Daoy (cell line): ENCODE measurements around the gene ENTPD6. TPM values are rescaled to one million over a fixed set of nuclear protein-coding genes. Genes with fewer than 3 reads are reported as not detected.

Source experiments
- DNase-seq: peaks from one replicate; pipeline ENCODE4 v3.0.0-alpha.2; 2015; ENCODE audit warnings: low read depth
- total RNA-seq: library from RNA; depleted of rRNA; stranded (reverse); fragments of >200 nt; shearing (Covaris generic); gene quantifications from 2 replicates; pipeline ENCODE4 v1.2.3, GENCODE V29; 2014

The ENTPD6 gene
- total RNA-seq, 1 experiment from 2014 or later: 28.9 TPM

DNA sequence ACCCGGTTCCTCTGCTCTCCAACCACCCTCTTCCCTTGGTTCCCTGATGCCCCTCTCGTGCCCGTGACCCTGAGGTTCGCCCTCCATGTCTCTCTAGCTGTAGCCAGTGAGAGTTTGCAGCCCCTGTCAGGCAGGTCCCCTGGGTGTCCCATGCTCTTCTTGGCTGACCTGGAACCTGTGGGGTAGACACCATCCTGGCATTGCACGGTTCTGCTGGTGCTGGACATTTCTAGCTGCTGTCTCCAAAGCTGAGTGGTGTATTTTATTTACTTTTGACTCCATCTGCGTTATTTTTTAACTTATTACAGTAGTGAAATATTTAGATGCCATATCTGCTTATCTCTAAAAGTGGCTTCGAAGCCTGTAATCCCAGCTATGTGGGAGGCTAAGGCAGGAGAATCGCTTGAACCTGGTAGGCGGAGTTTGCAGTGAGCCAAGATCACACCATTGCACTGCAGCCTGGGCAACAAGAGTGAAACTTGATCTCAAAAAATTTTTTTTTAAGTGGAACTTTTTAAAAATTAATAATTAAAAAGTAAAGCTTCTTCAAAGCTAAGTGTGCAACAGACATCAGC is 12.5 kb downstream of the ENTPD6 start:
- DNase-seq: no peak

DNA sequence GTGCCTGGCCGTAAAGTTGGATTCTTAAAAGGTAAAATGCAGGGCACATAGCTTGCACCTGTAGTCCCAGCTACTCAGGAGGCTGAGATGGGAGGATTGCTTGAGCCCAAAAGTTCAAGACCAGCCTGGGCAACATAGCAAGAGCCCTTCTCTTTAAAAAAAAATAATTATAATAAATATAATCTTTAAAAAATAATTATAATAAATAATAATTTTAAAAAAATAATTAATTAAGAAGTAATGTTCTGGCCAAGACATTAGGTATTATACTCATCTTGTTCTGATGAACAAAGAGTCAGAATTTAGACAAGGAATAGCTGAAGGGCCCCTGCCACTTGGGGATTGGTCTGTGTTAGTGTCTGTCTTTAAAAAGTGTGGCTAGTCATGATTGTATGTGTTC is 13.9 kb downstream of the ENTPD6 start:
- no peak for DNase-seq

DNA sequence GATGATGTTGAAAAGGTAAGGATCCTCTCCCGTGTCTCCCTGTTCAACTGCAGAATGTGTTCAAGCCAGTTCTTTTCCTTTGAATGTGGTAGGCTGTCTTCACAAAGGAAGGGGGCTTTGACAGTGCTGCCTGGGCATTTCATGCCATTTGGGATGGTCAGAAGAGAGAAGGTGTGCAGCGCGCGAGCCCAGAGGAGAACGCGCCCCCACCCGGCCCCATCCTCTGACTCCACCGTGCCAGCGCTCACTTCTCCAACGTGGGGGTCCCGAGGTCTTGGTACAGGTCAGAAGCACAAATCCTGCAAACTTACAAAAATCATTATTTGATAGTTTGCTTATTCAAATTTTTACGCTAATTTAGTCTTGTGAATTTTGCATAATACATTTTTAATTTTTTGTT is 14.4 kb downstream of the ENTPD6 start:
- no peak for DNase-seq

DNA sequence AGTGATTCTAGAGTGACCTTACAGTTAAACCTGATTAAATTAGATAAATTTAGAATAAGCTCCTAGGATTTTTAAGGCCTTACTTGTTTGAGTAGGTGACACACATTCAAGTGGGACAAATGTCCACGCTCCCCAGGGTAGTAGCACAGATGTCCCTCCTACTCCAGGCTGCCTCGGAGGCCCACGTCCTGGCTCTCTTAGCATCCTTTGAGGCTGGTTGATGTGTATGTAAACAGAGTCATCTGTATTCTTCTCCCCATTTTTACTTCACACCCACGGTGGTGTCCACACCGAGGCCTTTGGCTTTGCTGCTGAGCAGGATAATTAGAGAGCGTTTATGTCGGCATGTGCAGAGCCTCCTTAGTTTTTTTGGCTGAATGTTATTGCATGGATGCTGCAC is 15.8 kb downstream of the ENTPD6 start:
- DNase-seq: no peak

DNA sequence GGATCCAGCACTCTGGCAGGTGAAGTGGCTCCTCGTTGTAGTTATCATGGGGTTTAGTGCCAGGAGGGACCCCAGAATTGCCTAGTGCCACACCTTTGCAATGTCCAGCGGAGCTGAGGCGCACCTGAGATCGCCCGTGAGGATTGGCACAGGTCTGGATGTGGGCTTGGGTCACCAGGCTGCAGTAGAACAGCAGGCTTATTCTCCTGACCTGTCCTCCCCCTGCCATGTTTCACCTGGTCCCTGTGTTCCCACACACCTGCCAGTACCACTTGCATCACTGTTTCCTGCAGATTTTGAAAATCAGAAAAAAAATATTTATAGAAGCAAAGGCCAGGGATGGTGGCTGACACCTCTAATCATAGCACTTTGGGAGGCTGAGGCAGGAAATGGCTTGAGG is 16.7 kb downstream of the ENTPD6 start:
- no peak for DNase-seq

DNA sequence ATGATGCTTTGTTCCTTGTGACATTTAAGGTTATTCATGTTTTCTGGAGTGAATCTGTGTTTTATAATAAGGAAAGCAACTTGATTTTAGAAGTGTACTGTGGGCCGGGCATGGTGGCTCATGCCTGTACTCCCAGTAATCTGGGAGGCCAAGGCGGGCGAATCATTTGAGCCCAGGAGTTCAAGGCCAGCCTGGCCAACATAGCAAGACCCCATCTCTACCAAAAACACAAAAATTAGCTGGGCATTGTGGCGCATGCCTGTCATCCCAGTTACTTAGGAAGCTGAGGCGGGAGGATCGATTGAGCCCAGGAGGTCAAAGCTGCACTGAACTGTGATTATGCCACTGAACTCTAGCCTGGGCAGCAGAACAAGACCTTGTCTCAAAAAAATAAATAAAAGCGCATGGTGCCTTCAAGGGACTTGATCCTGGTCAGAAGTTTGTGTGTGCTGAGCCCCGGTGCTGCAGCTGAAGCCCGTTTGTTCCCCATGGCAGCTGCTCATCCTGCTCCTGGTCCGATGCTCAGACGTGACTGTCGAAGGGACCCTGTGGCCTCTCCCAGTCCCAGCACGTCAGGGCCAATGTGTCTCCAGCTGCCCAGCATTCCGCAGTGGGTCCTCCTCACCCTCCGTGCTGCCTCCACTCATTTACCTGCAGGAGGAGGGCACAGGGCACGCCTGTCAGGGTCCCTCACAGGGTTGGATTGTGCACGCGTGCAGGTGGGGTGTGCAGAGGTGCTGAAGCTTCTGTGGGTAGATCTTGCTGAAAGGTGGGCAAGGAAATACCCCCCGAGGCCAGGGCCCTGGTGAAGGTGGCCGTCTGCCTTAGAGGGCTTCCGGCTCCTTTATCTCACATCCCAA is 18.3 kb downstream of the ENTPD6 start:
- no peak for DNase-seq

DNA sequence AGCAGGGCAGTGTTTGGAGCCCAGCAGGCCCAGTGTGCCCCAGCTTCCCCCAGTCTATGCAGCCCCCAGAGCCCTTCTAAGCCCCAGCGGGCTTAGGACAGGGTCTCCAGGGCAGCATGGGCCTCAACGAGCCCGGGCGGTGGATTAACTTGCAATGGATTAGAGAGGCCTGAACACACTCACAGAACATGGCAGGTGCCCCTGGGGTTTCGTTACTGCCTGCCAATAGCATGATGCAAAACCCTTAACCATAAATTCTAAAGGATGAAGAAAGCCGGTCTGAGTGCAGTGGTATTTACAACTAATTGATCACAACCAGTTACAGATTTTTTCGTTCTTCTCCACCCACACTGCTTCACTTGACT is 18.9 kb downstream of the ENTPD6 start:
- no peak for DNase-seq

DNA sequence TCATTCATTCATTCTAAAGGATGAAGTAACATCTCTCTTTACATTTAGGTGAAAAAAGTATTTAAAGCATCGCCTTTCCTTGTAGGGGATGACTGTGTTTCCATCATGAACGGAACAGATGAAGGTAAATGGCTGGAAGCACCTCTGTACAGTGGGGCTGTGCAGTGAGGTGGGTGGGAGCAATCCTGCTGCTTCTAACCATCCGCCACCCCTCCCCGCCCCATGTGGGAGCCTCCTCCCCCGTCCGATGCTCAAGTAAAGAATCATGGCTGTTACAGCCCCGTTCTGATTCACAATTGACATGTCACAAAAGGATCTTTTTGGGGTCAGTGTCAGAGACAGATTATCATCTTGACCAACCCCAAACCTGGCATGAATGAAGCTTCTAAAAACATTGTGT is 19.3 kb downstream of the ENTPD6 start:
- no peak for DNase-seq

DNA sequence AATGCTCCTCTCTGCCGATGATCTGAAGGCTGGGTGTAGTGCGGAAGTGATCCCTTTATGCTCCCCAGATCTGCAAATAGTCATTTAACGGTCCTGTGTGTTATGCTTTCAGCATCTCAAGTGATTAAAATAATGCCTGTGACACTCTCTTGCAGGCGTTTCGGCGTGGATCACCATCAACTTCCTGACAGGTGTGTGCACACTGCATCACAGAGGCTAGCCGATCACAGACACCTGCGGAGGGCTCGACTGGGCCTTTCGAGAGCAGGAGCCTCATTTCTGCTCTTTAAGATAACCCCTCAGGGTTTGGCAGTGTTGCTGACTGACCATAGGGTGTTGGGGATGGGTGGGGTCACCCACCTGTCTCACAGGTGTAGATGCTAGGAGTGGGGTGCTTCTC is 20.0 kb downstream of the ENTPD6 start:
- DNase-seq: no peak

DNA sequence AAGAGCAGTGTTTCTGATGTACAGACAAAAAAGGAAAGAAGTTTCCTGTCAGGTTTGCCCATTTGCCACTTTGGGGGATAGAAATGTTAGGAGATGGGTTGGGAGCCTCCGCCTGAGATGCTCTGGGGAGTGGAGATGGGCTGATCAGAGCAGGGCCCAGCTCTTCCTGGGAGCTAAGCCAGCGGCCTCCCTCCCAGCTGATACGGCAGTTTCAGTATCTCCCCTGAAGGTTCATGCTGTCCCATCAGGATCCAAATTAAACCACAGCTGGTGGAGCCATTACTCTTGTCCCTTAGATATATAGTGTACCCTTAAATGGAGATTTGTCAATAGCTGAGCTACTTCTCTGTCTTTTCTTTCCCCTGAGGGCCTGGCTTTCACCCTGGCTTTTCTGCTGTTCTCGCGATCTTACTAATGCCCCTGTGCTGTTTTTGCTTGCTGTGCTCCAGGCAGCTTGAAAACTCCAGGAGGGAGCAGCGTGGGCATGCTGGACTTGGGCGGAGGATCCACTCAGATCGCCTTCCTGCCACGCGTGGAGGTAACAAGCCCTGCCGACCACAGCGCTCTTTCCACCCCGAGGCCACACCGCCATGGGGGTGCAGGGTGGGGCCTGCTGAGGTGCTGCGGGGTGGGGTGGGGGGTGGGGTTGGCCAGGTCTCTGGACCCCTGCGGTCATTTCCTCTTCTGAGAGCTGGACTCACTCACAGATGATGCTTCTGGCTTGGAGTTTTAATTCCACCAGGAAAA is 20.9 kb downstream of the ENTPD6 start:
- no peak for DNase-seq

DNA sequence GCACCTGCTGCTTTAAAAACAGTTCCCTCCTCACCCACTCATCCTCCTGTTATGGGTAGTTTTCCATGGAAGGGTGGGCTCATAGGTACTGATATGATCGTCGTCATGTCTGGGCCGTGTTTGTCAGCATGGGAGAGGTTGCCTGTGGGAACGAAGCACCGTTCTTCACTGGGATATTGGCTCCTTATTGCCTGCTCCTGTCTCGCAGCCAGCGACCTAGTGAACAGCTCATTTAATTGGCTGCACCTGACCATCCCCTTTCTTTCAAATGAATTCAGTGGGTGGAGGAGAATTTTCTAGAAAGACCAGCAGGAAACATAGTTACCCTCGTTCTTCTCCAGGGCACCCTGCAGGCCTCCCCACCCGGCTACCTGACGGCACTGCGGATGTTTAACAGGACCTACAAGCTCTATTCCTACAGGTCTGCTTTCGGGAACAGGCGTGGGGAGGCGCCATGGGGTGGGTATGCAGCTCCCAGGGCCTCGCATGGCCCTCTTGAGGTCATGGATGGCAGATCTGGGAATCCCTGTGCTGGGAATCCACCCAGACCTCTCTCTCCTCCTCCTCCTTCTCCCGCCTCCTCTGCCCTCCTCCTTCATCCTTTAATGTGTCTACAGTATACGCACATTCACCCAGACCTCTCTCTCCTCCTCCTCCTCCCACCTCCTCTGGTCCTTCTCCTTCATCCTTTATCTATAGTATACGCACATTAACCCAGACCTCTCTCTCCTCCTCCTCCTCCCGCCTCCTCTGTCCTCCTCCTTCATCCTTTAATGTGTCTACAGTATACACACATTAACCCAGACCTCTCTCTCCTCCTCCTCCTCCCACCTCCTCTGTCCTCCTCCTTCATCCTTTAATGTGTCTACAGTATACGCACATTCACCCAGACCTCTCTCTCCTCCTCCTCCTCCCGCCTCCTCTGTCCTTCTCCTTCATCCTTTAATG is 21.9 kb downstream of the ENTPD6 start:
- DNase-seq: no peak

DNA sequence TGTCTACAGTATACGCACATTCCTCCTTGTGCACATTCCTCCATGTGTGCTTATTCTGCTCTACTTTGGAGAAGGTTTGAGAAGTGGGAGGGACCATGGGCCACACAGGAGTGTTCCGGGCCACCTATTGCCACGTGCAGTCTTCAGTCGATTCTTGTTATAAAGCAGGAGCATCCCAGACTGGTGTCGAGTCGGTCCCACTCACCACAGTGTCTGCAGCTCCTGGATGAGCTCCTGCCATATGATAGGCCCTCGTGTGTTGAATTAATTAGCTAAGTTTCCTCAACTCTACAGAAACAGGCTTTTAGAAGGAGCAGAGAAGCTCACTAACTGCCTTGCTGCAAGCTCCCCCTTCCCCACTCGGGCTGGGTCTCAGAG is 22.6 kb downstream of the ENTPD6 start:
- no peak for DNase-seq

DNA sequence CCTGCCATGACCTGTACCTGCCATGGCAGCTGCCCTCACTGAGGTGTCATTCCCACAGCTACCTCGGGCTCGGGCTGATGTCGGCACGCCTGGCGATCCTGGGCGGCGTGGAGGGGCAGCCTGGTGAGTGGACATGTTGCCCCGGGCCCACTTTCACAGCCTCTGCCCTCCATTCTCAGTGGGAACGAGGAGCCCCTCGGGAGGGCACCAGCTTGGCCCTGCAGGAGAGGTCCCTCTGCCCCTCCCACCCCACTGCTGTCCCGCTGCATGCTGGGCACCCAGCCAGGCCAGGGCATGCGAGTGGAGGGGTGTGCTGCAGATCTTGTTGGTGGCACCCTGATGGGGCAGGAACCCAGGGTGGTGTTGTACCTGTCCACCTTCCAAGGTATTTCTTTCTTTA is 23.0 kb downstream of the ENTPD6 start:
- no peak for DNase-seq

DNA sequence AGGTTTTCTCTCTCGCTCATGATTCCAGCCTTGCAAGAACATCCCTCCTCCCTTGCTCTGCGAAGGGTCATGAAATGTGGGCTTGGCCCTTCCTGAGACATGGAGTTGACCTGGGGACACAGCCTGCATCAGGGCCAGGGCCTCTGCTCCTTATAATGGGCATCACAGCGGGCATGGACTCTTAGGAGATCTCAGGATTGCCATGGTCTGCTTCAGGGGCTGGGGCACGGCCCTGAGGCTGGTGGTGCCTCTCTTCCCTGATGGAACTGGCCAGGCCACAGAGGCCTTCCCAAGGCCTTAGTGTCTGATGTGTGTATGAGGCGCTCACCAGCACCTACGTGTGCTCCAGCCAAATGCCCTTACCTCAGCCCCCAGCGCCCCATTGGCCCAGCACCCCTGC is 23.9 kb downstream of the ENTPD6 start:
- DNase-seq: no peak

DNA sequence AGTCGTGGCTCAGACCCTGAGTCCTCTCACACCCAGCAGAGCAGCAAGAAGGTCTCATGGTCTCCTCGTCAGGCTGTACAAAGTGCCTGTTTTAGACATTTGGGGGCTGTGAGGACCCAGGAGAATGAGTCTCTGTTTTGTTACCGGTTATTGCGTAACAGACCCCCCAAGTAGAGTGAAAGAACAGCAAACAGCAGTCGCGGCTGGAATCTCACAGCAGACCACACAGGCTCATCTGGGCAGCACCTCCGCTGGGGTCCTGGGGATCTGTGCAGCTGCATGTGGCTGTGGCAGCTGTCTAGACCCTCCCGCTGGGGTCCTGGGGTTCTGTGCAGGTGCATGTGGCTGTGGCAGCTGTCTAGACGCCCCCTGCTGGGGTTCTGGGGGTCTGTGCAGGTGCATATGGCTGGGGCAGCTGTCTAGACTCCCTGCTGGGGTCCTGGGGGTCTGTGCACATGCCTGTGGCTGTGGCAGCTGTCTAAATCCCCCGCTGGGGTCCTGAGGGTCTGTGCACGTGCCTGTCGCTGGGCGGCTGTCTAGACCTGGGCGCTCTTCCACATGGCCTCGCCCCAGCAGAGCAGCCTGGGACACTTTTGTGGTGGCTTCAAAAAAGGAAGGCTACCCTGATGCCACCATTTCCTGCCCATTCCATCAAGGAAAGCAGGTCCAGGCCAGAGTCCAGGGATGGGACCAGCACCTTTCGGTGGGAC is 24.7 kb downstream of the ENTPD6 start:
- DNase-seq: no peak

DNA sequence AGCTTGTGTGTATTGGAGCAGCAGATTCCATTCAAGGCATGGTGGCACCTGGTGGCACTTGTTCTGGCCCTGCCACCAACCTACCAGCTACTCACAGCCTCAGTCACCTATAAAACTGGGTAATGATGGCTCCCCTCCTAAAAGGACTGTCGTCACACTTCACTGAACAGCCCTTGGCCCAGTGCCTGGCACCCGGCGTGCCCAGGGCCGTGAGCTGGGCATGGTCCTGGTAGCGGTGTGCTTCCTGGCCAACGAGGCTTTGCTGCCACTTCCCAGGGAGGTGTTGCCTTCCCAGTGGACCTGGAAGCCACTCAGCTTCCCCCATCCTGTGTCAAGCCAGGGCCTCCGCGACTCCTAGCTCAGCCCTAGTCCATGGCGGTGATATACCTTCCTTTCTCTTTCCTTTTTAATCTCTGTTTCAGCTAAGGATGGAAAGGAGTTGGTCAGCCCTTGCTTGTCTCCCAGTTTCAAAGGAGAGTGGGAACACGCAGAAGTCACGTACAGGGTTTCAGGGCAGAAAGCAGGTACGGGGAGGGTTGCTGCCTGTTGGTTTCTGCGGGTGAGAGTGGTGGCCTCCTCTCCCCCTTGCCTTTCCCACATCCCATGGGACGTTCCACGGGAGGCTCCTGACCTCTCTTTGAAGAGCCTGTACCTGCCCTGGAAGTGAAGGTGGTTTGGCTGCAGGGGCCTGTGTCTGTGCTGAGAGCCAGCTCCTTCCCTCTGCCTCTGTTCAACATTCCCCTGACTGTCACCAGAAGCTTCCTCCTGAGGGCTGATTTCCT is 25.5 kb downstream of the ENTPD6 start:
- no peak for DNase-seq

DNA sequence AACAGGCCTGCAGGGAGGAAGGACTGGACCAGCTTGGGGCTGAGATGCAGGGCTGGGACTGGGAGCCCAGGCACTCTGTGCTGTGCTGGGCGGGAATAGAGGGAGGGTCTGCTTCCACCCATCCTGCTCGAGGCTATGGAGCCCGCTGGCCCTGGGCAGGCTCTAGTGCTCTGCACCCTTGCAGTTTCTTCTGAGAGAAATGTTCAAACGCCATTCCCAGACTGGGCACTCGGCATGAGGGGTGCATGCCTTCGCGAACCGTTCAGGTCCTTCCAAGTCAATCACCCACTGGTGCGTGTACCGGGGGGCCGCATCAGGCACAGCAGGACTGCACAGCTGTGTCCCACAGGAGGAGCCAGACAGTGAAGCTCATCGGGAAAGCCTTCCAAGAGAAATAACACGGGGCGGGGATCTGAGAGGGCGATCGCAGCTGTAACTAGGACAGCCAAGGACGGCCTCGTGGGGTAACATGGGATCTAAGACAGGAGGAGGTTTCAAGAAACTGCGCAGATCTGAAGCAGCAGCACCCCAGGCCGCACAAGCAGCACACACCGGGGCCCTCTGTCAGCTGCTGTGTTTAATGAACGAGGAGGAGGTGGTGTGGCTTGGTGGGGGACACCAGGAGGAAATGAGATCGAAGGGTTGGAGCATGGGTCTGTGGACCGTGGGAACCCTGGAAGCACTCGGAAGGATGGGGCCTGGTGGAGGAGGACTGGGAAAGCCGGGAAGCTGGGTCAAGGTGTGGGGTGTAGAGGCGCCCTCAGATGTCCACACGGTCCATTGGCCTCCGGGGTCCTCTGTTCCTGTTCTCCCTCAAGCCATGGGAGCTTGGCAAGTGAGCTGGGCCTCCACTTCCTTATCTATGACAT is 26.3 kb downstream of the ENTPD6 start:
- no peak for DNase-seq

DNA sequence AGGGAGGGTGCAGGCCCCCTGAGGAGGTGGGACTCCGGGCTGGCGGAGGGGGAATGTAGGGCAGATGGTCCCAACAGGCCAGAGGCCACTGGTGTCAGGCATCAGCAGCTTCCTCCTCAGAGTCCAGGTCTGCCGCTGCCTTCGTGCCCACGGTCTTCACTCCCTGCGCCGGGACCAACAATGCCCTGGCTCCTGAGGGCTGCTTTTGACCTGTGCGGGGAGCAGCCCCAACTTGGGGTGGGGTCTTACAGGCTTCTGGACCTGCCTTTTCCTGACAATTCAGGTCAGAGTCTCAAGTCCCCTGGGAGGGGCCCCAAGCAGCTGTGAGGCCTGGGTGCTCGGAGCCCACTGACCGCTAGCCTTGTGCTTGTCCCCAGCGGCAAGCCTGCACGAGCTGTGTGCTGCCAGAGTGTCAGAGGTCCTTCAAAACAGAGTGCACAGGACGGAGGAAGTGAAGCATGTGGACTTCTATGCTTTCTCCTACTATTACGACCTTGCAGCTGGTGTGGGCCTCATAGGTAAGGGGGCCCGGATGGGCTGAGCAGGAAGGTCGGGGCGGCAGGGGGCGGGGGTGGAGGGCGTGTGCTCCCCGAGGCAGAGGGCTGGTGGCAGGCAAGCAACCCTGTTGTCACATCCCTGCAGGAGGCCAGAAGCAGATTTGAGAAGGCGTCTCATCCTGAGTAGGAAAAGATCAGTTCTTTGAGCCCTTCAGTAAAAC is 27.1 kb downstream of the ENTPD6 start:
- DNase-seq: no peak

DNA sequence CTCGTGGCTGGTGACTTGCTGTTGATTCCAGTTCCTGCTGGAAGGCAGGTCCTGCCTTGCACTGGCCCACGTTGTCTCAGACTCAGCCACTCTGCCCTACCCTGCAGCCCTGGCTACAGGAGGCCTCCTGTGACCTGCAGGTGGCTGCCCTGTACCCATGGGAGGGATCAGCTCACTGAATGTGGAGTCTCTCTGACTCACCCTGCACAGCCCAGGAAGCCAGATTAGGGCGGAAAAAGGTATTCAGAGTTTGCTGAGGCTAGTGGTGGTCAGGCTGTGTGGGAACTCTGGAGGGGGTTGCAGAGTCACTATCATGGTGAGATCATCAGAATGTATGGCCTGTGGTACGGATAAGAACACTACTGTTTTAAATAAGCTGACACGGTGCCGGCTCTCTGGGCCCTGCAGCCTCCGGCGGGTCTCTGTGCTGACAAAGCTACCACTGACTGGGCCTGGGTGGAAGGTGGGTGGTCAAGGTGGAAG is 27.7 kb downstream of the ENTPD6 start:
- DNase-seq: peak; percentile 97
